NCI-H146 (cell line): ENCODE results near the gene COL24A1.

Experiments used
- DNase-seq: peaks from one replicate; lab custom pipeline; 2025; lab: John Stamatoyannopoulos, UW

COL24A1 gene

GRCh38 chr1:86156566-86157455 is at the start of gene COL24A1:
Gene COL24A1, minus strand, starts transcription at chr1:86156772. Its CDS starts 376 bp downstream, at chr1:86156396.
- peak; percentile 29 for DNase-seq

- DNase-seq = no peak
These were observed 49.2 kb upstream of the COL24A1 start for GRCh38 chr1:86205741-86206140.

- no peak for DNase-seq
These were observed 46.2 kb upstream of the COL24A1 start for GRCh38 chr1:86202552-86203340.

- no peak for DNase-seq
These were observed 44.7 kb upstream of the COL24A1 start for GRCh38 chr1:86201311-86201710.

GRCh38 chr1:86200901-86201300 is 44.3 kb upstream of the COL24A1 start:
- no peak for DNase-seq

GRCh38 chr1:86197206-86197855 is 40.8 kb upstream of the COL24A1 start:
- DNase-seq = no peak

GRCh38 chr1:86195281-86195680 is 38.7 kb upstream of the COL24A1 start:
- DNase-seq = peak; percentile 56

- no peak for DNase-seq
These were observed 38.0 kb upstream of the COL24A1 start for GRCh38 chr1:86194491-86195034.

GRCh38 chr1:86192417-86192816 is 35.8 kb upstream of the COL24A1 start:
- DNase-seq = no peak

- DNase-seq = no peak
These were observed 35.4 kb upstream of the COL24A1 start for GRCh38 chr1:86191958-86192357.

GRCh38 chr1:86190873-86191272 is 34.3 kb upstream of the COL24A1 start:
- no peak for DNase-seq

GRCh38 chr1:86184426-86184825 is 27.9 kb upstream of the COL24A1 start:
- DNase-seq = no peak

- DNase-seq = no peak
These were observed 27.2 kb upstream of the COL24A1 start for GRCh38 chr1:86183810-86184209.

GRCh38 chr1:86176226-86176625 is 19.7 kb upstream of the COL24A1 start:
- DNase-seq = no peak

GRCh38 chr1:86175756-86176155 is 19.2 kb upstream of the COL24A1 start:
- no peak for DNase-seq

- no peak for DNase-seq
These were observed 13.1 kb upstream of the COL24A1 start for GRCh38 chr1:86169625-86170024.

- DNase-seq = no peak
These were observed 3.2 kb upstream of the COL24A1 start for GRCh38 chr1:86159800-86160199.

GRCh38 chr1:86155807-86156565 is 586 bp downstream of the COL24A1 start:
- DNase-seq = no peak

- DNase-seq = no peak
These were observed 1.3 kb downstream of the COL24A1 start for GRCh38 chr1:86155051-86155806.

- no peak for DNase-seq
These were observed 2.0 kb downstream of the COL24A1 start for GRCh38 chr1:86154571-86155050.

- DNase-seq = no peak
These were observed 2.7 kb downstream of the COL24A1 start for GRCh38 chr1:86153836-86154235.
